Measurements from ENCODE around the gene SCP2.

GRCh38 chr1:53069663-53070327 is 142.7 kb downstream of the SCP2 start:
- TF ChIP-seq, protein P1, sequence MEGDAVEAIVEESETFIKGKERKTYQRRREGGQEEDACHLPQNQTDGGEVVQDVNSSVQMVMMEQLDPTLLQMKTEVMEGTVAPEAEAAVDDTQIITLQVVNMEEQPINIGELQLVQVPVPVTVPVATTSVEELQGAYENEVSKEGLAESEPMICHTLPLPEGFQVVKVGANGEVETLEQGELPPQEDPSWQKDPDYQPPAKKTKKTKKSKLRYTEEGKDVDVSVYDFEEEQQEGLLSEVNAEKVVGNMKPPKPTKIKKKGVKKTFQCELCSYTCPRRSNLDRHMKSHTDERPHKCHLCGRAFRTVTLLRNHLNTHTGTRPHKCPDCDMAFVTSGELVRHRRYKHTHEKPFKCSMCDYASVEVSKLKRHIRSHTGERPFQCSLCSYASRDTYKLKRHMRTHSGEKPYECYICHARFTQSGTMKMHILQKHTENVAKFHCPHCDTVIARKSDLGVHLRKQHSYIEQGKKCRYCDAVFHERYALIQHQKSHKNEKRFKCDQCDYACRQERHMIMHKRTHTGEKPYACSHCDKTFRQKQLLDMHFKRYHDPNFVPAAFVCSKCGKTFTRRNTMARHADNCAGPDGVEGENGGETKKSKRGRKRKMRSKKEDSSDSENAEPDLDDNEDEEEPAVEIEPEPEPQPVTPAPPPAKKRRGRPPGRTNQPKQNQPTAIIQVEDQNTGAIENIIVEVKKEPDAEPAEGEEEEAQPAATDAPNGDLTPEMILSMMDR (IDR thresholded peaks at IDR 0.05; ENCODE audit: insufficient read depth, low read length, poor library complexity, severe bottlenecking): no peak
- no peak for TF ChIP-seq EZH2phosphoT487 (conservative IDR thresholded peaks at IDR 0.05; ENCODE audit: low read length)
